HG03520 (cell line): ENCODE results near the gene GH2.
"Not testable (repeated sequence)": the region's sequence is repeated elsewhere in the genome, so short reads cannot be mapped to it uniquely, and the experiment has no call there.

Experiments
- ATAC-seq: cut with Tn5 transposase; IDR thresholded peaks from one replicate; pipeline ENCODE4 v1.9.1; 2021; ENCODE audit warnings: mild to moderate bottlenecking, moderate library complexity; ENCODE audit not compliant: unreplicated experiment

Gene GH2

GRCh38 chr17:63881935-63882601, at the start of gene GH2:
TSS of gene GH2 (minus strand) at chr17:63881944. CDS start at chr17:63881801, 143 bp downstream.
- no peak for ATAC-seq

- peak; percentile 39 for ATAC-seq
These were observed 49.3 kb upstream of the GH2 start for GRCh38 chr17:63930951-63931575.

GRCh38 chr17:63929860-63930766, 48.4 kb upstream of the GH2 start:
- no peak for ATAC-seq

- ATAC-seq: no peak
These were observed 47.4 kb upstream of the GH2 start for GRCh38 chr17:63928966-63929695.

DNA sequence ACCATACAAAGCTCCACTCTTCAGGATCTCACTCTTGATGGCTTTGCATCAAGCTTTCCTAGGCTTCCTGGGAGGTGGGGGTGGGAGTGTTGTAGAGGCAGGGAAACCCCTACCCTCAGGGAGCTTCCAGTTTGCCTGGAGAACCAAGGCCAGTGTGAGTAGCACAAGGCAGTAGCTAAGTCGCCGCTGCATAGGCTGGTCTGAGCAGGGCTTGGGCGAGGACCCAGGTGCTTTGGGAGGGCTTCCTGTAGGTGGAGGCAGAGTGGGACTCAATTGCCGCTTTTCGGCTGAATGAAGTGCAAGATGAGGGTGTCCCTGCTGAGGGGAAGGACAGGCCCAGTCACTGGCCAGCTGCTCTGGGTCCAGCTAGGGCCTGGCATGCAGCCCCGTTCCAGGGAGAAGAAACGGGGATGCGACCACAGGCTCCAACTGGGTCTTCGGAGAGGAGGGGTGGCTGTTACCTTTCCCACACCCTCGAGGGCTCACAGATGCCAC, 46.5 kb upstream of the GH2 start:
- no peak for ATAC-seq

DNA sequence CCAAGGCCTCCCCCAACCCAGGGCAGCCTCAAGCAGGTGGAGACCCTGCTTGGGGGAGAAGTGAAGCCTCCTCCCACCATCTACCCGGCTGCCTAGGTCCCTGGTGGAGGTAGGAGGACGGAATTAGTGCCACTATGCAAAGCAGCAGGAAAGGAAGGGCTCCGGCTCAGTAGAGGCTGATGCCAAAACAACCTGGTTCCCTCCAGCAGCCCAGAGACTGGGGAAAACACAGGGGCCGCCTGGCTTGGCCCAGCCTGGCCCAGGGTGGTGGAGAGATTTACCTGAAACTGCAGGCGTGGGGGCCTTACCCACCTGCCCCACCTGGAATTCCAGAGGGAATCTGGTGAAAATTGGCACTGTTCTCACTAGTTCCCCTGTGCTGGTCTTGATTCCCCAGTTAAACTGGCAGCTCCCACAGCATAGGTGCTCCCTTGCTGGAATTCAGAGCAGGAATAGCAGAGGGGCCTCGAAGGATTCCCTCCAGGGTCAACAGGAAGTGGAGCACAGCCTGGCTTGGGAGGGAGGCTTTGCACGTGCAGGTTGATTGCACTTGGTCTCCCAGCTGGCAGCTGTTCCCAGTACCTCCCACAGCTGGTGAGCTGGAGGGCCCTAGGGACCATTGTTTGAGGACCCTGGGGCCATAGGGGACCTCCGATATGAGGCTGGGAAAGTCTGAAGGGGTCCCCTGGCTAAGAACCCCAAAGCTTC, 45.9 kb upstream of the GH2 start:
- ATAC-seq: no peak

DNA sequence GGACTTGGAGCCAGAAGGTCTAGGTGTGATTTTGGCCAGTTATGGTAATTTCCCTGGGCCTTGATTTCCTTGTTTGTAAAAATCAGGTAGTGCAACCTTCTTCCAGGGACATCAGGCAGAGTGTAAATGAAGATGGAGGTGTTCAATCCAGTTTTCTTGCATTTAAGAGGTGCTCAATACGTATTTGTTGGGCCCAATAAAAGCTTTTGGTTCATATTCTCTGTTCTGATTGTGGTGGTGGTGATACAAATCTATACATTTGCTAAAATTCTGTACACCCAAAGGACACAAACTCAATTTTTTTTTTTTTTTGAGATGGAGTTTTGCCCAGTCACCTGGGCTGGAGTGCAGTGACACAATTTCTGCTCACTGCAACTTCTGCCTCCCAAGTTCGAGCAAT, 44.4 kb upstream of the GH2 start:
- no peak for ATAC-seq

- ATAC-seq: no peak
These were observed 43.9 kb upstream of the GH2 start for GRCh38 chr17:63925615-63926014.

DNA sequence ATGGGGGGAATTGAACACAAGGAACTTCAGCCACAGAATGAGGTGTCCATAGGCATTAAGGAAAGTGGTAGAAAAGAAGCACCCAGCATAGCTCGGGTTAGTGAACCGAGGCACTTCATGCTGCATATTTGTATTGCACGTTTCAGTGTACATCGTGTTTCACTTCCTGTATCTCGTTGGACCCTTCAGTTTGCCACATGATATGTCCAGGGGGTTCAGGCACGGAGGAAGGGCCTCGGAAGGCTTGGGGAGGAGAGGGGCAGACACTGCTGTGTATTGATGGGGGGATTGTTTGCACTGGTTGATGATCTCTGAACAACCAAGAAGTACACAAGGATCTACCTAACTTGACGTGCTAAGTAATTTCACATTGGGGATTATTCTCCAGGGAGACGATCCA, 40.7 kb upstream of the GH2 start:
- not testable (repeated sequence) for ATAC-seq

DNA sequence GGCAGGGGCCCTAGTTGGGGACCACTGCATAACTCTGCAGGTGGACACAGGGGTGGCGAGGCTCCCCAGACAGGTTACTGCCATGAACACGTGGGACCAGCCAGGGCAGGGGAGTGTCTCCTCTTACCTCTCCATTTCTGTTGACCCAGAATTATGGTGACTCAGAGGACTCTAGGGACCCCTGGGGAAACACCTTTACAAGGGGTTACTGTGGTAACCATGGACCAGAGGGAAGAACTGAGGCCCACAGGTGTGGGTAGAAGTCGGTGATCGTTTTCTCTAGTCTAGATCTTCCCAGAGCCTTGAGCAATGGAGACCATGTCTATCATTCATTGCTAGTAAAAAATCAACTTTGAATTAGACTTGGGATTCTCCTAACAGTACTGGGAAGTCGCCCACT, 39.0 kb upstream of the GH2 start:
- not testable (repeated sequence) for ATAC-seq

DNA sequence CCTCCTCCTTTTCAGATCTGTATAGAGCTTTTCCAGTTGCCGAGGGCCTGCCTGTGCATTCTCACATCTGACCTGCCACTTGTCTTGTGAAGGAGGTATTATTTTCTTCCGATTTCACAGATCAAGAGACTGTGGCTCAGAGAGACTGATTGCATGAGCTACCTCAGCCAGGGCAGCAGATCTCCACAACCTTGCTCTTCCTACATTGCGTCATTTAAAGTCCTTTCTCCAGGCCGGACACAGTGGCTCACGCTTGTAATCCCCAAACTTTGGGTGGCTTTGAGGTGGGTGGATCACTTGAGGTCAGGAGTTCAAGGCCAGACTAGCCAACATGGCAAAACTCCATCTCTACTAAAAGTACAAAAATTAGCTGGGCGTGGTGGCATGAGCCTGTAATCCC, 38.3 kb upstream of the GH2 start:
- not testable (repeated sequence) for ATAC-seq

DNA sequence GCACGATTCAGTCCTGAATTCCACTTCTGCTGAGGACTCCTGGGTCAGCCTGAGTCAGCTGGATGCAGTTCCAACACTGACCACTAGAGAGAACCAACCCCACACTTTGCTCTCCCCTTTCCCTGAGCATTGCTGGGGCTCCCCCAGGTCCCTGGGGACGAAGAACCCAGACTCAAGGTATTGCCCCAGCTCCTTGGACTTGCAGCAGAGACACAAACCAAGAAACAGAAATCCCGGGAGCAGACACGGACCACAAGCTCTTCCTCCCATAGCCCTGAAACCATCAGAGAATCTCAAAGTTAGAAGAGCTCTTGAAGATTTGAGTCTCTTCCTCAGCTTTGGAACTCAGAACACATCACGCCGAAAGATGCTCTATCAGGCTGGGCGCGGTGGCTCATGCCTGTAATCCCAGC, 37.6 kb upstream of the GH2 start:
- ATAC-seq: peak; percentile 59

GRCh38 chr17:63918789-63919305, 37.1 kb upstream of the GH2 start, which contains the start of gene GH1:
TSS of gene GH1 (minus strand) at chr17:63918839. CDS start at chr17:63918776, 63 bp downstream.
- not testable (repeated sequence) for ATAC-seq

DNA sequence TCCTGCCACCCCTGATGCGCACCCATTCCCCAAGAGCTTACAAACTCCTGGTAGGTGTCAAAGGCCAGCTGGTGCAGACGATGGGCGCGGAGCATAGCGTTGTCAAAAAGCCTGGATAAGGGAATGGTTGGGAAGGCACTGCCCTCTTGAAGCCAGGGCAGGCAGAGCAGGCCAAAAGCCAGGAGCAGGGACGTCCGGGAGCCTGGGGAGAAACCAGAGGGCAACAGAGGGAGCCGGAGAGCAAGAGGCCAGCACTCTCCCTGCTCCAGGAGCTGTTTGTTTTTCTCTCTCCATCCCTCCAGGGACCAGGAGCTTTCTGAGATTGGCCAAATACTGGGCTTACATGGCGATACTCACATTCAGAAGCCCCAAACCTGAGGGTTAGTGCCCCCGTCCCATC, 36.6 kb upstream of the GH2 start:
- ATAC-seq: no peak

DNA sequence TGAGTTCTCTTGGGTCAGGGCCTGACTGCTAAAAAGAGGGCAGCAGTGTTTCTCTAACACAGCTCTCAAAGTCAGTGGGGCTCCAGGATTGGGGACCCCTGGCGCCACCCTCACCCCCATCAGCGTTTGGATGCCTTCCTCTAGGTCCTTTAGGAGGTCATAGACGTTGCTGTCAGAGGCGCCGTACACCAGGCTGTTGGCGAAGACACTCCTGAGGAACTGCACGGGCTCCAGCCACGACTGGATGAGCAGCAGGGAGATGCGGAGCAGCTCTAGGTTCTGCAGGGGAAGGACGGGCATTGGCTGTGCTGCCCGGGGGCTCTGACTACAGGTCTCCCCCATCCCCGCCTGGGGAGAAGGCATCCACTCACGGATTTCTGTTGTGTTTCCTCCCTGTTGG, 35.9 kb upstream of the GH2 start:
- ATAC-seq: no peak

GRCh38 chr17:63917206-63917605, 35.5 kb upstream of the GH2 start:
- ATAC-seq: not testable (repeated sequence)

- ATAC-seq: no peak
These were observed 34.9 kb upstream of the GH2 start for GRCh38 chr17:63916566-63917185.

DNA sequence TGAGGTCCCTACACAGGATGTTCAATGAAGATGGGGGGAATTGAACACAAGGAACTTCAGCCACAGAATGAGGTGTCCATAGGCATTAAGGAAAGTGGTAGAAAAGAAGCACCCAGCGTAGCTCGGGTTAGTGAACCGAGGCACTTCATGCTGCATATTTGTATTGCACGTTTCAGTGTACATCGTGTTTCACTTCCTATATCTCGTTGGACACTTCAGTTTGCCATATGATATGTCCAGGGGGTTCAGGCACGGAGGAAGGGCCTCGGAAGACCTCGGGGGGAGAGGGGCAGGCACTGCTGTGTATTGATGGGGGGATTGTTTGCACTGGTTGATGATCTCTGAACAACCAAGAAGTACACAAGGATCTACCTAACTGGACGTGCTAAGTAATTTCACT, 34.0 kb upstream of the GH2 start:
- not testable (repeated sequence) for ATAC-seq

DNA sequence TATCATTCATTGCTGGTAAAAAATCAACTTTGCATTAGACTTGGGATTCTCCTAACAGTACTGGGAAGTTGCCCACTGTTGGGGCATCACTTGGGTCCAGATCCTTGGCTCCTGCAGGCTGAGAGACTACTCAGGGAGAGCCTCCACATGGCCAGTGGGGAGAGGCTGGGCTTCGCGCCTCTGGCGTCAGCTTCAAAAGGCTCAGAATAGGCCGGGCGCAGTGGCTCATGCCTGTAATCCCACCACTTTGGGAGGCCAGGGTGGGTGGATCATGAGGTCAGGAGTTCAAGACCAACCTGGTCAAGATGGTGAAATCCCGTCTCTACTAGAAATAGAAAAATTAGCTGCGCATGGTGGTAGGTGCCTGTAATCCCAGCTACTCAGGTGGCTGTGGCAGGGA, 32.7 kb upstream of the GH2 start:
- ATAC-seq: no peak
